Measurements from ENCODE around the gene DBH.

DNA sequence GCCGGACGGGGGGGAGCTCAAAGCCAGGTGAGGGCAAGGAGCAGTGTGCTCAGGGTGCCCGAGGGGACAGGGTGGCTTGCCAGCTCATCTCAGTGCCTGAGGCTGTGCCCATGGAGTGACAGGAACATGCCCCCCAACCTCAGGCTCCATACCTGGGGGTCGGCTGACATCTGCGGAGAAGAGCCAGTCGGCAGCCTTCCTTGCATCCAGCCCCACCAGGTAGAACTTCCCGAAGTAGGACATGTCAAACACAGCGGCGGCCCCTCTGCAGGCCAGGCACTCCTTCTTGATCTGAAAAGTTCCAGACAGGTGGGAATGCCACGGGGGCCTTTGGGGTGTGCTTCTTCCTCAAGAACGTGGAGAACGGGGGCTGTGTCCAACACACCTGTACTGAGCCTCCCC, 59.9 kb downstream of the DBH start:
- TF ChIP-seq, protein P1, sequence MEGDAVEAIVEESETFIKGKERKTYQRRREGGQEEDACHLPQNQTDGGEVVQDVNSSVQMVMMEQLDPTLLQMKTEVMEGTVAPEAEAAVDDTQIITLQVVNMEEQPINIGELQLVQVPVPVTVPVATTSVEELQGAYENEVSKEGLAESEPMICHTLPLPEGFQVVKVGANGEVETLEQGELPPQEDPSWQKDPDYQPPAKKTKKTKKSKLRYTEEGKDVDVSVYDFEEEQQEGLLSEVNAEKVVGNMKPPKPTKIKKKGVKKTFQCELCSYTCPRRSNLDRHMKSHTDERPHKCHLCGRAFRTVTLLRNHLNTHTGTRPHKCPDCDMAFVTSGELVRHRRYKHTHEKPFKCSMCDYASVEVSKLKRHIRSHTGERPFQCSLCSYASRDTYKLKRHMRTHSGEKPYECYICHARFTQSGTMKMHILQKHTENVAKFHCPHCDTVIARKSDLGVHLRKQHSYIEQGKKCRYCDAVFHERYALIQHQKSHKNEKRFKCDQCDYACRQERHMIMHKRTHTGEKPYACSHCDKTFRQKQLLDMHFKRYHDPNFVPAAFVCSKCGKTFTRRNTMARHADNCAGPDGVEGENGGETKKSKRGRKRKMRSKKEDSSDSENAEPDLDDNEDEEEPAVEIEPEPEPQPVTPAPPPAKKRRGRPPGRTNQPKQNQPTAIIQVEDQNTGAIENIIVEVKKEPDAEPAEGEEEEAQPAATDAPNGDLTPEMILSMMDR (IDR thresholded peaks at IDR 0.05; ENCODE audit: insufficient read depth, low read depth, low read length) = no peak
- no peak for TF ChIP-seq EZH2 (IDR thresholded peaks at IDR 0.05; ENCODE audit: insufficient read depth, low read length)

Measured in astrocyte (in vitro differentiated cells and primary cell).